GM21423 (cell line): ENCODE data around the gene USP40.

Experiments used
- ATAC-seq: cut with Tn5 transposase; IDR thresholded peaks from one replicate; pipeline ENCODE4 v1.9.1; 2021; ENCODE audit warnings: mild to moderate bottlenecking, moderate library complexity; ENCODE audit not compliant: unreplicated experiment

USP40 gene

GRCh38 chr2:233462826-233463470 is 103.6 kb downstream of the USP40 start:
- ATAC-seq: no peak

GRCh38 chr2:233462202-233462785 is 104.3 kb downstream of the USP40 start:
- no peak for ATAC-seq

GRCh38 chr2:233461481-233461891 is 105.1 kb downstream of the USP40 start:
- ATAC-seq: no peak

GRCh38 chr2:233460726-233461441 is 105.7 kb downstream of the USP40 start:
- ATAC-seq: no peak

- no peak for ATAC-seq
Observed at GRCh38 chr2:233459426-233459825, 107.2 kb downstream of the USP40 start.

GRCh38 chr2:233458826-233459225 is 107.8 kb downstream of the USP40 start:
- ATAC-seq: no peak

- ATAC-seq: no peak
Observed at GRCh38 chr2:233458031-233458610, 108.5 kb downstream of the USP40 start.

- no peak for ATAC-seq
Observed at GRCh38 chr2:233457356-233457755, 109.2 kb downstream of the USP40 start.

GRCh38 chr2:233456934-233457333 is 109.6 kb downstream of the USP40 start:
- no peak for ATAC-seq

- no peak for ATAC-seq
Observed at GRCh38 chr2:233456111-233456510, 110.5 kb downstream of the USP40 start.

- no peak for ATAC-seq
Observed at GRCh38 chr2:233455491-233455890, 111.1 kb downstream of the USP40 start.

- no peak for ATAC-seq
Observed at GRCh38 chr2:233455006-233455405, 111.6 kb downstream of the USP40 start.

GRCh38 chr2:233453916-233454315 is 112.7 kb downstream of the USP40 start:
- no peak for ATAC-seq

- ATAC-seq: no peak
Observed at GRCh38 chr2:233453111-233453915, 113.3 kb downstream of the USP40 start.

GRCh38 chr2:233451950-233452349 is 114.6 kb downstream of the USP40 start:
- no peak for ATAC-seq

- ATAC-seq: no peak
Observed at GRCh38 chr2:233450864-233451575, 115.6 kb downstream of the USP40 start.

GRCh38 chr2:233449921-233450863 is 116.4 kb downstream of the USP40 start:
- no peak for ATAC-seq

- no peak for ATAC-seq
Observed at GRCh38 chr2:233449081-233449901, 117.3 kb downstream of the USP40 start.
